Measurements from ENCODE around the gene OGFRL1.
A peak's percentile ranks its signal among the peaks of the same experiment; 100 is the strongest.

OGFRL1 gene

GRCh38 chr6:71338540-71339316 lies 50.1 kb downstream of the OGFRL1 start:
- no peak for DNase-seq (ENCODE audit: low read depth)
- TF ChIP-seq, protein P1, sequence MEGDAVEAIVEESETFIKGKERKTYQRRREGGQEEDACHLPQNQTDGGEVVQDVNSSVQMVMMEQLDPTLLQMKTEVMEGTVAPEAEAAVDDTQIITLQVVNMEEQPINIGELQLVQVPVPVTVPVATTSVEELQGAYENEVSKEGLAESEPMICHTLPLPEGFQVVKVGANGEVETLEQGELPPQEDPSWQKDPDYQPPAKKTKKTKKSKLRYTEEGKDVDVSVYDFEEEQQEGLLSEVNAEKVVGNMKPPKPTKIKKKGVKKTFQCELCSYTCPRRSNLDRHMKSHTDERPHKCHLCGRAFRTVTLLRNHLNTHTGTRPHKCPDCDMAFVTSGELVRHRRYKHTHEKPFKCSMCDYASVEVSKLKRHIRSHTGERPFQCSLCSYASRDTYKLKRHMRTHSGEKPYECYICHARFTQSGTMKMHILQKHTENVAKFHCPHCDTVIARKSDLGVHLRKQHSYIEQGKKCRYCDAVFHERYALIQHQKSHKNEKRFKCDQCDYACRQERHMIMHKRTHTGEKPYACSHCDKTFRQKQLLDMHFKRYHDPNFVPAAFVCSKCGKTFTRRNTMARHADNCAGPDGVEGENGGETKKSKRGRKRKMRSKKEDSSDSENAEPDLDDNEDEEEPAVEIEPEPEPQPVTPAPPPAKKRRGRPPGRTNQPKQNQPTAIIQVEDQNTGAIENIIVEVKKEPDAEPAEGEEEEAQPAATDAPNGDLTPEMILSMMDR (IDR thresholded peaks at IDR 0.05; ENCODE audit: control insufficient read depth, insufficient read depth, low read depth, low read length, missing control alignments): no peak
- H3K4me3 ChIP-seq (ENCODE audit: control insufficient read depth, low read depth, low read length): no peak overlapping the region

GRCh38 chr6:71342772-71343171 lies 54.2 kb downstream of the OGFRL1 start:
- no peak for DNase-seq (ENCODE audit: low read depth)
- no peak overlapping the region for H3K4me3 ChIP-seq (ENCODE audit: control insufficient read depth, low read depth, low read length)
- TF ChIP-seq, protein P1 (IDR thresholded peaks at IDR 0.05; ENCODE audit: control insufficient read depth, insufficient read depth, low read depth, low read length, missing control alignments): no peak

- TF ChIP-seq, protein P1 (IDR thresholded peaks at IDR 0.05; ENCODE audit: control insufficient read depth, insufficient read depth, low read depth, low read length, missing control alignments): no peak
- no peak for DNase-seq (ENCODE audit: low read depth)
- no peak overlapping the region for H3K4me3 ChIP-seq (ENCODE audit: control insufficient read depth, low read depth, low read length)
Observed at GRCh38 chr6:71345476-71346333, 57.1 kb downstream of the OGFRL1 start.

DNA sequence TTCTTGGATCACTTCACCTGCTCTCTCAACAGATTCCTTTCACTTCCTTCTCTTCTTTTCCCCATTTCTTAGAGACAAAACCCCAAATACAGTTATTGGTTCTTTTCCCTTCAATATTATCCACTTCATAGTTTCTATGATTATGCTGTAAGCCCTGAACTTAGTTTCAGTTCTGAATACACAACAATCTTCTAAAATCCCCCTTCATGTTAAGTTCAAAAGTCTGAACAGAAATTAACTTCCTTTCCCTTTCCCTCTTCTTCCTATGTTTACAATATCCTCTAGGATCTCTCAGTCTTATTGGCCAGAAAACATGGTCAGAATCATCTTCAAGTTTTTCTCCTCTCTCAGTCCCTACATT lies 57.7 kb downstream of the OGFRL1 start:
- H3K4me3 ChIP-seq (ENCODE audit: control insufficient read depth, low read depth, low read length): no peak overlapping the region
- no peak for DNase-seq (ENCODE audit: low read depth)
- TF ChIP-seq, protein P1 (IDR thresholded peaks at IDR 0.05; ENCODE audit: control insufficient read depth, insufficient read depth, low read depth, low read length, missing control alignments): no peak

DNA sequence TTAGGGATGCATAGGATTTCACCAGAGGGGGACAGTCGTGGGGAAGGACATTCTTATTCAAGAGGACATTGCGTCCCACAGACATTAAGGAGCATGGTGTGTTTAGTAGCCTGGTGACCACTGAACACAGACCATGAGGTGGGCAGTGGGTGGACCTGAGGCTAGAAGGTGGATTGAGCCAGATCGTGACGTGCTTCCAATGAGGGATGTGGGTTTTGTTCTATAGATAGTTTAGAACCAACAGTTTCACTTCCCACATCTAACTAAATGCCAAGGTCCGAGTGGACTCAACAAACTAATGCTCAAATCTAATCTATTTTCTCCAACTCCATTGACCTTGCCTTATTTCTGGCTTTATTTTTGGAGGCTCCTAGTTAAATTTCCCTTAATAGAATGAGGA lies 58.5 kb downstream of the OGFRL1 start:
- TF ChIP-seq, protein P1 (IDR thresholded peaks at IDR 0.05; ENCODE audit: control insufficient read depth, insufficient read depth, low read depth, low read length, missing control alignments): no peak
- DNase-seq (ENCODE audit: low read depth): no peak
- H3K4me3 ChIP-seq (ENCODE audit: control insufficient read depth, low read depth, low read length): no peak overlapping the region

DNA sequence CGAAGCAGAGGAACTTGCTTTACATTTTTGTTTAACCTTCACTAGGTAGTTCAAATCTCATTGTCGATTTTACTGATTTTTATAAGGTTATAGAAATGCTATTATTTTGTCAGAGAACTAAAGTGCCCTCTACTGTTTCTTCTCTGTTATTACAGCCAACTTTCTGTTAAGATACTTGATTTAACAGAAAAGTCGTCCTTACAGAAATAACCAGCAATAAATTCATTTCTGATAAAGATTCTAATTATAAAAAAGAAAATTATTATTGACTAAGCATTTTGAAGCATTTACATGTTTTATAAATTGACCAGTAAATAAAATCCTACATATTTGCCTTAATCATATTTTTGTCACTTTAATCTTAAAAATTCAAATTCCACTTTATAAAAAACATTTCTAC lies 60.8 kb downstream of the OGFRL1 start:
- no peak overlapping the region for H3K4me3 ChIP-seq (ENCODE audit: control insufficient read depth, low read depth, low read length)
- DNase-seq (ENCODE audit: low read depth): no peak
- TF ChIP-seq, protein P1 (IDR thresholded peaks at IDR 0.05; ENCODE audit: control insufficient read depth, insufficient read depth, low read depth, low read length, missing control alignments): peak; percentile 44

Measured in AG09309 (cell line).